Sigmoid colon (tissue), 4 donors: ENCODE data around the gene GLIS2.

Experiments
- CTCF ChIP-seq, 4 experiments: fragments of 450-650 bp in 3 of 4; fragments of 200-600 bp in 1 of 4; IDR thresholded peaks; one replicate each; pipeline ENCODE4 v1.5.1; 2016 to 2019; ENCODE audit warnings: antibody characterized with exemption in 4 of 4, mild to moderate bottlenecking in 3 of 4, moderate library complexity in 2 of 4
- POLR2A ChIP-seq, 2 donors: fragments of 450-650 bp; IDR thresholded peaks; one replicate each; pipeline ENCODE4 v1.6.1; 2016; ENCODE audit warnings: antibody characterized with exemption in 2 of 2, mild to moderate bottlenecking in 2 of 2, moderate library complexity in 2 of 2
- POLR2AphosphoS5 ChIP-seq, 4 donors: sonication (generic); formaldehyde crosslinking; IDR thresholded peaks; one replicate each; pipeline ENCODE4 v1.6.1; 2017; ENCODE audit warnings: antibody characterized with exemption in 4 of 4

DNA sequence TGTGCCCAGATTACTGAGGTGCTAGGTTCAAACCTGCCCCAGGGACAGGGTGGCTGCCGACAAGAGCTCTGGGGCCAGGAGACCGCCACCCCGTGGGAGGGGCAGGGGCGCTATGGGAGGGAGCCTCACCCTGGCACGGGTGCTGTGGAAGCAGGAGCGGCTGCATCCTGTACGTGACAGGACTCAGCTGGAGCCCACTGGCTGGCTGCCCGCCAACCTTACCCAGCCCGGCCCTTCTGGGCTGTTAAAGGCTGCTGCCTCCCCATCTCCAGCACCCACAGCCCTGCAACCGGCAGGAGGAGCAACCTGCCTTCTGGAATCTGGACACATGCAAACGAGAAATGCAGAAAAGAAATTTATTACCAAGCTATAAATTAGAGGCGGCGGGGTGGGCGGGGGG, 24.0 kb downstream of the GLIS2 start:
- no peak for TF ChIP-seq POLR2A (IDR thresholded peaks at IDR 0.05)
- no peak for TF ChIP-seq CTCF (IDR thresholded peaks at IDR 0.05)
- TF ChIP-seq POLR2AphosphoS5 (IDR thresholded peaks at IDR 0.05) = no peak
